HS-27A (cell line): ENCODE measurements around the gene COX7A2L.
"Not testable (repeated sequence)": the region's sequence is repeated elsewhere in the genome, so short reads cannot be mapped to it uniquely, and the experiment has no call there.

Source experiments
- DNase-seq: peaks from one replicate; pipeline ENCODE4 v3.0.0-alpha.2; 2012; ENCODE audit warnings: low read depth, missing footprints

Gene COX7A2L

GRCh38 chr2:42367835-42368234 lies 6.8 kb upstream of the COX7A2L start:
- DNase-seq, result no peak

GRCh38 chr2:42366411-42366810 lies 5.4 kb upstream of the COX7A2L start:
- DNase-seq, result no peak

GRCh38 chr2:42364658-42365057 lies 3.6 kb upstream of the COX7A2L start:
- DNase-seq, result no peak

GRCh38 chr2:42363413-42363812 lies 2.4 kb upstream of the COX7A2L start:
- DNase-seq, result no peak

- no peak for DNase-seq
Measured at GRCh38 chr2:42361728-42362283, 789 bp upstream of the COX7A2L start.

GRCh38 chr2:42360493-42360889 lies 526 bp downstream of the COX7A2L start:
- no peak for DNase-seq

GRCh38 chr2:42359965-42360483 lies 993 bp downstream of the COX7A2L start:
- DNase-seq, result no peak

GRCh38 chr2:42359304-42359964 lies 1.6 kb downstream of the COX7A2L start:
- no peak for DNase-seq

GRCh38 chr2:42353792-42354429 lies 7.1 kb downstream of the COX7A2L start:
- DNase-seq, result no peak

- no peak for DNase-seq
Measured at GRCh38 chr2:42351864-42352263, 9.2 kb downstream of the COX7A2L start.

- DNase-seq, result no peak
Measured at GRCh38 chr2:42350434-42351063, 10.5 kb downstream of the COX7A2L start.

GRCh38 chr2:42348113-42348805 lies 12.8 kb downstream of the COX7A2L start:
- DNase-seq, result no peak

- DNase-seq, result not testable (repeated sequence)
Measured at GRCh38 chr2:42347518-42347917, 13.5 kb downstream of the COX7A2L start.

- not testable (repeated sequence) for DNase-seq
Measured at GRCh38 chr2:42346856-42347255, 14.2 kb downstream of the COX7A2L start.

GRCh38 chr2:42345986-42346385 lies 15.0 kb downstream of the COX7A2L start:
- DNase-seq, result no peak

GRCh38 chr2:42342795-42343241 lies 18.2 kb downstream of the COX7A2L start:
- DNase-seq, result no peak

- peak; percentile 82 for DNase-seq
Measured at GRCh38 chr2:42342061-42342794, 18.8 kb downstream of the COX7A2L start.

GRCh38 chr2:42340938-42341636 lies 19.9 kb downstream of the COX7A2L start:
- DNase-seq, result no peak

GRCh38 chr2:42340045-42340937 lies 20.7 kb downstream of the COX7A2L start:
- DNase-seq, result no peak
